T follicular helper cell (primary cell): ENCODE data around the gene SLC2A4RG.
"Not testable (repeated sequence)": the region's sequence is repeated elsewhere in the genome, so short reads cannot be mapped to it uniquely, and the experiment has no call there.

Source experiments
- DNase-seq: peaks from one replicate; pipeline ENCODE4 v3.0.0-alpha.2; 2020; ENCODE audit warnings: low read depth

The SLC2A4RG gene

GRCh38 chr20:63754008-63754407 is 14.4 kb downstream of the SLC2A4RG start:
- DNase-seq: no peak

- no peak for DNase-seq
Measured at GRCh38 chr20:63755933-63756647, 16.5 kb downstream of the SLC2A4RG start.

- DNase-seq: no peak
Measured at GRCh38 chr20:63756648-63756991, 17.0 kb downstream of the SLC2A4RG start.

- no peak for DNase-seq
Measured at GRCh38 chr20:63758152-63758551, 18.6 kb downstream of the SLC2A4RG start.

- no peak for DNase-seq
Measured at GRCh38 chr20:63759377-63759901, 19.9 kb downstream of the SLC2A4RG start.

- DNase-seq: no peak
Measured at GRCh38 chr20:63765082-63765873, 25.7 kb downstream of the SLC2A4RG start.

GRCh38 chr20:63765902-63766301 is 26.3 kb downstream of the SLC2A4RG start:
- no peak for DNase-seq

GRCh38 chr20:63766695-63767426 is 27.3 kb downstream of the SLC2A4RG start:
- no peak for DNase-seq

GRCh38 chr20:63767456-63767855 is 27.9 kb downstream of the SLC2A4RG start:
- DNase-seq: no peak

GRCh38 chr20:63767886-63768285 is 28.3 kb downstream of the SLC2A4RG start:
- DNase-seq: no peak

GRCh38 chr20:63768591-63769515 is 29.3 kb downstream of the SLC2A4RG start:
- DNase-seq: no peak

- DNase-seq: no peak
Measured at GRCh38 chr20:63769891-63770474, 30.4 kb downstream of the SLC2A4RG start.

GRCh38 chr20:63771046-63771707 is 31.6 kb downstream of the SLC2A4RG start:
- no peak for DNase-seq

- no peak for DNase-seq
Measured at GRCh38 chr20:63772781-63773518, 33.4 kb downstream of the SLC2A4RG start.

GRCh38 chr20:63773571-63774241 is 34.1 kb downstream of the SLC2A4RG start:
- no peak for DNase-seq

GRCh38 chr20:63774306-63774705 is 34.7 kb downstream of the SLC2A4RG start:
- no peak for DNase-seq

GRCh38 chr20:63775096-63775978 is 35.8 kb downstream of the SLC2A4RG start:
- DNase-seq: no peak

GRCh38 chr20:63776875-63777274 is 37.3 kb downstream of the SLC2A4RG start:
- DNase-seq: not testable (repeated sequence)
